C4-2B (cell line): ENCODE data around the gene UNC5CL.
"Not testable (repeated sequence)": the region's sequence is repeated elsewhere in the genome, so short reads cannot be mapped to it uniquely, and the experiment has no call there.

ENCODE experiments used
- H3K27ac ChIP-seq: fragments of 450-650 bp; 2 replicates; pipeline ENCODE4 v1.5.1; 2017
- ZFX ChIP-seq: fragments of 450-650 bp; IDR thresholded peaks from 2 replicates; pipeline ENCODE4 v1.6.1; 2017
- TF ChIP-seq, protein P1 (sequence below): fragments of 450-650 bp; conservative IDR thresholded peaks from 2 replicates; pipeline ENCODE4 v1.5.1; 2017; ENCODE audit warnings: mild to moderate bottlenecking

UNC5CL gene

DNA sequence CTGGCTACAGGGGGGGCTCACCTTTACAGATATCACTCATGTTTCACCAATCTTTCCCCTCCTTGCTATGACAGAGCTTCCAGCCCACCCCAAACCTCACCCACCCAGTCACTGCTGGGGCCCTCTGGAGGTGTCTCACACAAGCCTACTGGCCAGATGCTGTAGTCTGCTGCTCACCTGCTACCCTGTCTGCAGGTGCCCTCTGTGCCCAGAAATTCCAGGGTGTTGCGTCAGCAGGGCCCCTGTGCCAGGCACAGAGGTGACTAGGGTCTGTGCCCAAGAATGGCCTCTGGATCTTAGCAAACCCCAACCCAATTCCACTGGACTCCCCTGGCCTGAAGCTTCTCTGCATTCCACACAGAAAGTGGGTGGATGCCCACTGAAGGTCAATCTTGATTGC is 21.4 kb downstream of the UNC5CL start:
- TF ChIP-seq ZFX, result no peak
- TF ChIP-seq, protein P1, sequence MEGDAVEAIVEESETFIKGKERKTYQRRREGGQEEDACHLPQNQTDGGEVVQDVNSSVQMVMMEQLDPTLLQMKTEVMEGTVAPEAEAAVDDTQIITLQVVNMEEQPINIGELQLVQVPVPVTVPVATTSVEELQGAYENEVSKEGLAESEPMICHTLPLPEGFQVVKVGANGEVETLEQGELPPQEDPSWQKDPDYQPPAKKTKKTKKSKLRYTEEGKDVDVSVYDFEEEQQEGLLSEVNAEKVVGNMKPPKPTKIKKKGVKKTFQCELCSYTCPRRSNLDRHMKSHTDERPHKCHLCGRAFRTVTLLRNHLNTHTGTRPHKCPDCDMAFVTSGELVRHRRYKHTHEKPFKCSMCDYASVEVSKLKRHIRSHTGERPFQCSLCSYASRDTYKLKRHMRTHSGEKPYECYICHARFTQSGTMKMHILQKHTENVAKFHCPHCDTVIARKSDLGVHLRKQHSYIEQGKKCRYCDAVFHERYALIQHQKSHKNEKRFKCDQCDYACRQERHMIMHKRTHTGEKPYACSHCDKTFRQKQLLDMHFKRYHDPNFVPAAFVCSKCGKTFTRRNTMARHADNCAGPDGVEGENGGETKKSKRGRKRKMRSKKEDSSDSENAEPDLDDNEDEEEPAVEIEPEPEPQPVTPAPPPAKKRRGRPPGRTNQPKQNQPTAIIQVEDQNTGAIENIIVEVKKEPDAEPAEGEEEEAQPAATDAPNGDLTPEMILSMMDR, result no peak

DNA sequence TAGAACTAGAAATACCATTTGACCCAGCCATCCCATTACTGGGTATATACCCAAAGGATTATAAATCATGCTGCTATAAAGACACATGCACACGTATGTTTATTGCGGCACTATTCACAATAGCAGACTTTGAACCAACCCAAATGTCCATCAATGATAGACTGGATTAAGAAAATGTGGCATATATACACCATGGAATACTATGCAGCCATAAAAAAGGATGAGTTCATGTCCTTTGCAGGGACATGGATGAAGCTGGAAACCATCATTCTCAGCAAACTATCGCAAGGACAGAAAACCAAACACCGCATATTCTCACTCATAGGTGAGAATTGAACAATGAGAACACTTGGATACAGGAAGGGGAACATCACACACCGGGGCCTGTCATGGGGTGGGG is 23.2 kb downstream of the UNC5CL start:
- H3K27ac ChIP-seq, result not testable (repeated sequence)

More for the DNA sequence above, 21.4 kb downstream of the UNC5CL start:
- no peak overlapping the region; the same call in 1 of the 2 replicates for H3K27ac ChIP-seq

DNA sequence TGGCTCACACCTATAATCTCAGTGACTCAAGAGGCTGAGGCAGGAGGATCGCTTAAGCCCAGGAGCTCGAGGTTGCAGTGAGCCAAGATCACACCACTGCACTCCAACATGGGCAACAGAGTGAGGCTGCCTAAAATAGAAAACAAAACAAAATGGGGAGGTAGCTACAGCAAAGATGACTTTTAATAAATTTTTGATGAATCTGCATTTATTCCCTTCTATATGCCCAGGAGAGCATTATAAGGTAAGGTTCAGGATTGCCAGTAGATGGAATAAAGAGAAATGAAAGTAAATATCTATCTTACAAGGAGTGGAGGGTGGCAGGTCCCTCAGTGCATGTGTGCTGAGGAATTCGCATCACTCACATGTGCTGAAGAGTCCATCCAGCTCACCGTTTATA is 24.2 kb downstream of the UNC5CL start:
- H3K27ac ChIP-seq, result no peak overlapping the region
- no peak for TF ChIP-seq ZFX
- TF ChIP-seq, protein P1, result no peak

DNA sequence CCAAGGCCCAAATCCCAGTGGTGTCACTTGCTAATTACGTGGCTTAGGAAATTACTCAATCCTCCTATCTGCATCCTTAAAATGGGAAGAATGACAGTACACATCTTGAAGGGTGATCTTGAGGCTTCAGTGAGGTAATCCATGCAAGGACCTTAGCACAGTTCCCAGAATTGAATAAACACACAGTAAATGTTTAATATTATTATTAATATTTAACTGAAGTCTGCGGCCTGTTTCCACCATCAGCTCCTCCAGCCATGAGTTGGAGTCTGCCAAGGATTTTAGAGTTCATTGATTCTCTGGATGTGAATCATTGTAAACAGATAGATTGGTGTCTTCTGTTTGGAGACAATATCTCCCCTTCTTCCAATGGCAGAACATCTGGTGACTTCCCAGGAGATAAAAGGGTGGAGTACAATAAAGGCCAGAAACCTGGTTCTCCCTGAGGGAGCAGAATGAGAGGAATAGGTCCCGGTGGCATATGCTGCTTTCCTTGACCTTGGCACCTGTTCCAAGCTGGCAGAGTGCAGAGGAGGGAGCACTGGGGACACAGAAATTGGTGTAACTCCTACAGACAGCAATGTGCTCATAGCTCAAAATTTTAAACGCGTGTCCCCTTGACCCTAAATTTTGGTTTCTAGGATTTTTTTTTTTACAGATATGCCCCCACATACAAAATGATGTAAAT is 25.4 kb downstream of the UNC5CL start:
- no peak for TF ChIP-seq ZFX
- TF ChIP-seq, protein P1, result no peak
- no peak overlapping the region for H3K27ac ChIP-seq

DNA sequence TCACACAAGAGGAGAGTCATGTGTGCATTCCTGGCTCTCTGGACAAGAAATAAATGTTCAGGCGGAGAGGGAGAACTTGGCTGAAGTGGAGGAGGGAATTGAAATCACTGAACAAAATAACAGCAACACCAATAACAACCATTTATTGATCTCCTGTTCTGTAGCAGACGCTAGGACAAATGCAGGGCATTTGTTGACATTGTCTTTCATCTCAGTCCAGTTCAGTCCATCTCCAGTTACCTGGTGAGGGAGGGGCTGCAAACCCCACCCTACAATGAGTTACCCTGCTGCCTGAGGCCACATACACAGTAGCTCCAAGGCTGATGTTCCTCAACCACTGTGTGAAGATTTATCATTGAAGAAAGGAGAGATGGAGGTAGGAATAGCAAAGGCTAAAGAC is 27.3 kb downstream of the UNC5CL start:
- H3K27ac ChIP-seq, result no peak overlapping the region
- TF ChIP-seq, protein P1, result no peak
- no peak for TF ChIP-seq ZFX

DNA sequence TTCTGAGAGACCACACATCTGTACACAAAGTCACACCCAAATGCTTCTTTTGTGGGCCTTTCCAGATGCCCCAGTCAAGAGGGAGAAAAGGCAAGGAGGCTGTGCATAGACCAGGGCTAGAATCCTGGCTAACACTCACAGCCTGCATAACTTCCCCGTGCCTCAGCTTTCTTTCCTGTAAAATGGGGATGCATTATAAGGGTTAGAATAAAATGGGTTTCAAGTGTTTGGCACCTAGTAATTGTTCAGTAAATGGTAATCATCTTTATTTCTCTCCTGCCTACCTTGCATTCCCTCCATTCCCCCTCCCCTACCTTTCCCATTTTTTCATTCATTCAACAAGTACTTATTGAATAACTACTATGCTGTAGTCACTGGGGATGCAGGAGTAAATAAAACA is 29.4 kb downstream of the UNC5CL start:
- no peak overlapping the region for H3K27ac ChIP-seq
- TF ChIP-seq, protein P1, result no peak
- TF ChIP-seq ZFX, result no peak

DNA sequence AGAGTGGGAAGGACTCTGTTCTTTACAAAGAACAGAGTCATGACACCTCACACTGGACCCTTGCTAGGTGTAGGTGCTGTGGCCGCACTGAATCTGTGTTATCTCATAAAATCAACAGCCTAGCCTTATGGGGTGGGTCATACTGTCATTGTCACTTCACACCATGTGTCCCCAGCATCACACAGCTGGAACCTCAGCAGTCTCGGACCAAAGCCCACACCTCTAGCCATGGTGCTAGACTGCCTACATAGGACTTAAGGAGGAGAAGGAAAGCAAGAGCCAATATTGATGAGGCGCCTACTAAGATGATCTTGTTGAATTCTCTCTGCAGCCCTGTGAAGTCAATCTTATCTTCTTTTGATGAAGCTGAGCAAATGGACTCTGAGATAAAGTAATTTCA is 31.0 kb downstream of the UNC5CL start:
- TF ChIP-seq ZFX, result no peak
- TF ChIP-seq, protein P1, result no peak
- no peak overlapping the region for H3K27ac ChIP-seq

DNA sequence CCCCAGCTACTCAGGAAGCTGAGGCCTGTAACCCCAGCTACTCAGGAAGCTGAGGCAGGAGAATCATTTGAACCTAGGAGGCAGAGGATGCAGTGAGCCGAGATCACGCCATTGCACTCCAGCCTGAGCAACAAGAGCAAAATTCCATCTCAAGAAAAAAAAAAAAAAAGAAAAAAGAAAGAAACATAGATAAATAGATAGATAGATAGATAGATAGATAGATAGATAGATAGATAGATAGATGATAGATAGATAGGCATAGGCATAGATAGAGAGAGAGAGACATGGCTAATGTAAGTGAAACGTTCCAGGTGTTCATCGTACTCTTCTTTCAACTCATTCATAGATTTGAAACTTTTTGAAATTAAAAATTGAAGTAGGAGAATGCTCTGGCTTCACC is 32.0 kb downstream of the UNC5CL start:
- not testable (repeated sequence) for H3K27ac ChIP-seq
